GM18873 (cell line): ENCODE results near the gene SLX9.
"Not testable (repeated sequence)": the region's sequence is repeated elsewhere in the genome, so short reads cannot be mapped to it uniquely, and the experiment has no call there.

Experiments used
- ATAC-seq: cut with Tn5 transposase; IDR thresholded peaks from one replicate; pipeline ENCODE4 v1.9.1; 2021; ENCODE audit warnings: mild to moderate bottlenecking, moderate library complexity, moderate number of reproducible peaks; ENCODE audit not compliant: unreplicated experiment, low FRiP score

Gene SLX9

GRCh38 chr21:44972301-44972814 is 32.5 kb downstream of the SLX9 start:
- no peak for ATAC-seq

GRCh38 chr21:44972821-44973220 is 33.0 kb downstream of the SLX9 start:
- no peak for ATAC-seq

GRCh38 chr21:44973598-44973997 is 33.8 kb downstream of the SLX9 start:
- no peak for ATAC-seq

- ATAC-seq, result no peak
Observed at GRCh38 chr21:44974676-44975075, 34.8 kb downstream of the SLX9 start.

- no peak for ATAC-seq
Observed at GRCh38 chr21:44975720-44976555, 36.1 kb downstream of the SLX9 start.

- ATAC-seq, result not testable (repeated sequence)
Observed at GRCh38 chr21:44976556-44977393, 36.9 kb downstream of the SLX9 start.

- no peak for ATAC-seq
Observed at GRCh38 chr21:44977616-44978340, 37.9 kb downstream of the SLX9 start.

GRCh38 chr21:44979687-44980561 is 40.1 kb downstream of the SLX9 start:
- ATAC-seq, result no peak

GRCh38 chr21:44980562-44981489 is 41.0 kb downstream of the SLX9 start:
- no peak for ATAC-seq

- ATAC-seq, result no peak
Observed at GRCh38 chr21:44982558-44983250, 42.9 kb downstream of the SLX9 start.

- no peak for ATAC-seq
Observed at GRCh38 chr21:44983421-44984206, 43.8 kb downstream of the SLX9 start.

- no peak for ATAC-seq
Observed at GRCh38 chr21:44984428-44984791, 44.6 kb downstream of the SLX9 start.

GRCh38 chr21:44984792-44985440 is 45.1 kb downstream of the SLX9 start:
- no peak for ATAC-seq

GRCh38 chr21:44985441-44986401 is 45.9 kb downstream of the SLX9 start:
- no peak for ATAC-seq

- no peak for ATAC-seq
Observed at GRCh38 chr21:44986471-44987291, 46.9 kb downstream of the SLX9 start.
